HFFc6 (cell line): Measurements from ENCODE around the gene DNAH14. TPM values are rescaled to one million over a fixed set of nuclear protein-coding genes. Genes with fewer than 3 reads are reported as not detected.

Experiments used
- DNase-seq: peaks from one replicate; pipeline ENCODE4 v3.0.0-alpha.2; 2018
- H3K27ac Mint-ChIP-seq: 2 replicates; pipeline ENCODE4 v1.8.0; 2020; ENCODE audit warnings: mild to moderate bottlenecking, mixed read lengths
- H3K27me3 Mint-ChIP-seq: 2 replicates; pipeline ENCODE4 v1.8.0; 2021; ENCODE audit warnings: mild to moderate bottlenecking, moderate library complexity, mixed read lengths; ENCODE audit not compliant: insufficient read depth
- H3K36me3 Mint-ChIP-seq: 2 replicates; pipeline ENCODE4 v1.8.0; 2021; ENCODE audit warnings: low read depth, mixed read lengths
- H3K4me1 Mint-ChIP-seq: 2 replicates; pipeline ENCODE4 v1.8.0; 2020; ENCODE audit warnings: low read depth, mixed read lengths
- H3K4me3 Mint-ChIP-seq: 2 replicates; pipeline ENCODE4 v1.8.0; 2020; ENCODE audit warnings: mild to moderate bottlenecking, moderate library complexity, mixed read lengths
- H3K9me3 Mint-ChIP-seq: 2 replicates; pipeline ENCODE4 v1.8.0; 2020; ENCODE audit warnings: mild to moderate bottlenecking, mixed read lengths
- total RNA-seq, 6 experiments: library from RNA; stranded (reverse); fragmentation: NEBNext Ultra II Directional; extraction: Animal tissue kit (Norgen Biotek cat#: 25700); gene quantifications; 2 replicates in 1 of 6; 3 replicates in 5 of 6; pipeline ENCODE4 v1.2.3, GENCODE V29; 2021
- TF ChIP-seq, protein P1 (sequence below): fragments of 200-600 bp; sonication (generic); IDR thresholded peaks from 2 replicates; pipeline ENCODE4 v1.5.0; 2021; ENCODE audit warnings: antibody characterized with exemption, mild to moderate bottlenecking

The DNAH14 gene
- total RNA-seq, 6 experiments from 2014 or later = 6.0 to 8.4 (median 6.9) TPM

DNA sequence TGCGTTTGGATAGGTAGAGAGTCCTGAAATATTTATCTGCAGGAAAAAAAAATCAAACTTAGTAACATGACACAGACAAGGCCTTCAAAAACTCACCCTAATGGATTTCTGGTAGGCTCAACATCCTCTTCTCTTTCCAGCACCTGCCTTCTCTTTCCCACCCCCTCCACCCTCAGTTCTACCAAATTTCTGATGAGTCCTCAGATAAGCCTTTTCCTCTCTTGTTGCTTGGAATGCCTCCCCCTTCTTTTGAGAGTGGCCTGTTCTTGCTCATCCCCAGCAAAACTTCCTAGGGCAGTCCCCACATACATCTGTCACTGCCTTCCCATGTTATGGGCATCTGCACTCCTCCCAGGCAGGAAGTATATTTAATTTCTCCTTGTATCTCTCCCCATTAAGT, 506.0 kb downstream of the DNAH14 start:
- Mint-ChIP-seq H3K27ac (no peak overlapping the region), H3K4me1 (no peaks in the 10 kb centered on the region), H3K4me3 (no peak overlapping the region), H3K27me3 (peaks cover 20% of the 10 kb centered on the region), H3K9me3 (peaks cover 5% of the 10 kb centered on the region; the same call in 1 of the 2 replicates), H3K36me3 (no peaks in the 10 kb centered on the region)
- TF ChIP-seq, protein P1, sequence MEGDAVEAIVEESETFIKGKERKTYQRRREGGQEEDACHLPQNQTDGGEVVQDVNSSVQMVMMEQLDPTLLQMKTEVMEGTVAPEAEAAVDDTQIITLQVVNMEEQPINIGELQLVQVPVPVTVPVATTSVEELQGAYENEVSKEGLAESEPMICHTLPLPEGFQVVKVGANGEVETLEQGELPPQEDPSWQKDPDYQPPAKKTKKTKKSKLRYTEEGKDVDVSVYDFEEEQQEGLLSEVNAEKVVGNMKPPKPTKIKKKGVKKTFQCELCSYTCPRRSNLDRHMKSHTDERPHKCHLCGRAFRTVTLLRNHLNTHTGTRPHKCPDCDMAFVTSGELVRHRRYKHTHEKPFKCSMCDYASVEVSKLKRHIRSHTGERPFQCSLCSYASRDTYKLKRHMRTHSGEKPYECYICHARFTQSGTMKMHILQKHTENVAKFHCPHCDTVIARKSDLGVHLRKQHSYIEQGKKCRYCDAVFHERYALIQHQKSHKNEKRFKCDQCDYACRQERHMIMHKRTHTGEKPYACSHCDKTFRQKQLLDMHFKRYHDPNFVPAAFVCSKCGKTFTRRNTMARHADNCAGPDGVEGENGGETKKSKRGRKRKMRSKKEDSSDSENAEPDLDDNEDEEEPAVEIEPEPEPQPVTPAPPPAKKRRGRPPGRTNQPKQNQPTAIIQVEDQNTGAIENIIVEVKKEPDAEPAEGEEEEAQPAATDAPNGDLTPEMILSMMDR = no peak
- no peak for DNase-seq

DNA sequence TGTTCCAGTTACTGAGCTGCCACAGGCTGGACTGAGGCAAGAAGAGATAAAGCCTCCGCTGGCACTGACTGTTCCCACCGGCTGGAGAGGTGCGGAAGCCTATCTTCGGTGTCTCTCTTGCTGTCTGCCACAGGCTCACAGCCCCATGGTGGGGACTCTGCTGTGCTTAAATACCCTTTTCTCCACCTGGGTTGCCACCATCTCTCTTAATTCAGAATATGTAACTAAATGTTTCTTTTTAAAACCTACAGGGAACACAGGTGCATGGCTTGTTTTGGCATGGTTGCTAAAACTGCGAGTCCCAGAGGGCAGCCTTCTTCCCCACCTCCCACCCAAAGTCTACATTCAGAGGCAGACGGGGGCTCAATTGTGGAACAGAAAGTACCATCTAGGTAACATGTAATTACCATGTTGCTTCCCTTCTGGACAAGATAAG, 506.5 kb downstream of the DNAH14 start:
- DNase-seq = no peak
- no peak overlapping the region for H3K4me3 Mint-ChIP-seq
- no peaks in the 10 kb centered on the region for H3K4me1 Mint-ChIP-seq
- H3K9me3 Mint-ChIP-seq = peaks cover 5% of the 10 kb centered on the region; the same call in 1 of the 2 replicates
- peaks cover 20% of the 10 kb centered on the region for H3K27me3 Mint-ChIP-seq
- no peak overlapping the region for H3K27ac Mint-ChIP-seq
- no peaks in the 10 kb centered on the region for H3K36me3 Mint-ChIP-seq
- TF ChIP-seq, protein P1 = no peak

DNA sequence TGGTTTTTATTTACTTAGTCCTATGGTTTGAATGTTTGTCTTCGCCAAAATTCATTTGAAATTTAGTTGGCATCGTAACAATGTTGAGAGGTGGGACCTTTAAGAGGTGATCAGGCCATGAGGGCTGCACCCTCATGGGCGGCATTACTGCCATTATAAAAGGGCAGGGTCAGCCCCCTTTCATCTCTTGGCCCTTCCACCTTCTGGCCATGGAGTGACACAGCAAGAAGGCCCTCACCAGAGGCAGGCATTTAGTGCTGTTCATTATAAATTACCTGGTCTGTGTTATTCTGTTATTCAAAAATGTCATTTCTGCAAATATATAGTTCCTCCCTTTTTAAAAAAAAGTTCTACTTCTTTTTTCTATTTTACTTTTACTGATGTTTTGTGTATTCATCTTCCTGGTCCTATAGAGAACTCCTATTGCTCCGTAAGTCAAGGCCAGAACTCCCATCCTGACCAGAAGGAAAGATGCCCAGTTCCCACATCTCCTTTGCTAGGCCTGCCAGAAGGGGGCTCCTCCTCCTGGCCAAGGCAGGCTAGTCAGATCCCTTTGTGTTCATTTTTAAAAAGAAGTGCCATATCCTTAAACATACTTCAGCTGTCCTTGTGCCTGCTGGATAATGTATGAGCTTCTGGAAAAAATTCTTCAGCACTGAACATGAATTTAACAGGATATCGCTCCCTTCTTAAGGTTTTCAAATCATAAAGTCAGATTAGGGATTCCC, 508.4 kb downstream of the DNAH14 start:
- TF ChIP-seq, protein P1 = peak; percentile 67
- no peak for DNase-seq
- Mint-ChIP-seq H3K4me3 (no peak overlapping the region), H3K4me1 (peaks cover 14% of the 10 kb centered on the region), H3K27ac (no peak overlapping the region), H3K27me3 (peaks cover 16% of the 10 kb centered on the region), H3K36me3 (no peaks in the 10 kb centered on the region), H3K9me3 (no peaks in the 10 kb centered on the region)

DNA sequence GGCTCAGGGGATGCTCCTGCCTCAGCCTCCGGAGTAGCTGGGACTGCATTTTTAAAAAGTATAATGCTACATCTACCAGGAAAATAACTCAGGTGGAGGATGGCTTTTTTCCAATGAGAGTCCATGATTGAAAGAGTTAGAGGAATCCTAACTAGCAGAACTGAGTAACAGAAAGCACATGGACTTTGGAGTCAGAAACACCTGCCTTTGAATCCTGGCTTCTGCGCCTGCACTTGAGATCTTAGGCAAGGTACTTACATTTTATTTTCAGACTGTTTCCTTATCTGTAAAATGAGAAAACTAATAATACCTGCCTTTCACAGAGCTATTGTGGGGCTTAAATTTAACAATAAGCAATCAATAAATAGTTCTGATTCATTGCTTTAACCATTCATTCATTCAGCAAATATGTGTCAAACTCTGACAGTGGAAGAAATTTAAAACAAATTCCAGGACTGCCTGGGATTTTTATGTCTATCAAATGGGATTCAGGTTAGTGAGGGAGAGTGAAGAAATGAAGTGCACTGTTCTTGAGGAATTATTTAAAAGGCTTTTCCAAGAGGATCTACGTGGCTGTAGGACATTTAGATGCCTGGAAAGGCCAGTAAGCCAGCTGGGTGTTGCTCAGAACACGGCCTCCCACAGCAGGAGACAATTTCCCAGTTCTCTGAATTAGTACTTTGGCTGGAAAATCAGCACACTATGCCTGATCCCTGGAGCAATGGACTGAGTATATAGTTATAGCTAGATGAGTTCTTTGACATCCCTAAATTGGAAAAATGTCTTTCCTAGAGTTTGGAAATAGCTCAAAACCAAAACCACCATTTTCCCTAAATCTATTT, 511.1 kb downstream of the DNAH14 start:
- H3K4me3 Mint-ChIP-seq = no peak overlapping the region

DNA sequence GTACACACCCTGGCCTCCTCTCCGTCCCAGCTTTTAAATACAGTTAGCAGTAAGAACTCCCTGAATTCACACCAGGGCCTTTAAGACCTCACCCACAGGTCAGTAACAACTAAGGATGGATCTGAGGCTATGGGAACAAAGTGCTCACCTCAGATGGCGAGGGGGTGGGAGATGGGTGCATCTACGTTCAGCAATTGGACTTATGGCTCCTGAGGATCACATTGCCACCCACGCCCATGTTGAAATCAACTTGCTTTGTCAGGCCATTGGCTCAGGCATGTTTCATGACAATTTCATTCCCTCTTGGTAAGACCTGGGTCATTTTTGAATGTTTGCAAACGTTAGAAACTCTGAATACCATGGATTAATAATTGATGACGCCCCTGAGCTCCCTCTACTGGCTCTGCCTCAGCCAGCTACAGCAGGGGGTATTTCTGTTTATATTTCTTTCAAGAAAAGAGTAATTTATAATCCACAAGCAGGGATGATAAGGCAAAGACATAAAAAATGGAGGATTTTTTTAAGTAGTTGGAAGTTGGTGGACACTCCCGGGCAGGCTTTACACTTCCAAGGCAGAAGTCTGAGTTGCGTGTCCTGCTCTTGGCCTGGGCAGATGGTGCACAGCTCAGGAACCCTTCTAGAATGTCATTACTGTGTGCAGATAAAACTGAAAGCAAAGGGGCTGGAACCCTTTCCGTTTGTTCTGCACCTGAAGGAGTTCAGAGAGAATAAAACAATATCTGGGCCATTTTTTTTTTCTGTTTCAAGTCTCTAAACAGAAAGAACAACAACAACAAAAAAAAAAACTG, 512.0 kb downstream of the DNAH14 start:
- no peaks in the 10 kb centered on the region for H3K36me3 Mint-ChIP-seq
- H3K27me3 Mint-ChIP-seq = peaks cover 8% of the 10 kb centered on the region; the same call in 1 of the 2 replicates
- H3K9me3 Mint-ChIP-seq = no peaks in the 10 kb centered on the region
- H3K27ac Mint-ChIP-seq = no peak overlapping the region
- H3K4me1 Mint-ChIP-seq = peaks cover 25% of the 10 kb centered on the region
- no peak for DNase-seq
- TF ChIP-seq, protein P1 = peak; percentile 59
- no peak overlapping the region for H3K4me3 Mint-ChIP-seq

More for the DNA sequence above, 511.1 kb downstream of the DNAH14 start:
- Mint-ChIP-seq H3K9me3 (no peaks in the 10 kb centered on the region), H3K36me3 (no peaks in the 10 kb centered on the region), H3K27ac (no peak overlapping the region), H3K4me1 (peaks cover 25% of the 10 kb centered on the region), H3K27me3 (peaks cover 13% of the 10 kb centered on the region)
- TF ChIP-seq, protein P1 = no peak
- DNase-seq = no peak
